IMR-90 (cell line): ENCODE results near the gene ILF3. TPM values are rescaled to one million over a fixed set of nuclear protein-coding genes. Genes with fewer than 3 reads are reported as not detected.

Experiments
- ATAC-seq: fragments of 200-7000 bp; cut with Tn5 transposase; 2 replicates; pipeline ENCODE4 v1.9.1; 2020; ENCODE audit warnings: low read depth, mild to moderate bottlenecking, moderate library complexity
- BruUV-seq: library from RNA; stranded (reverse); fragments of 400-500 nt; replicated peaks from 2 replicates; lab custom pipeline; 2021; lab: Mats Ljungman, UMichigan
- CTCF ChIA-PET: fragments of 300-600 bp; formaldehyde crosslinking; extraction: SDS; loops from one replicate; lab custom pipeline; 2021; ENCODE audit warnings: antibody characterized with exemption; lab: Yijun Ruan, JAX
- POLR2A ChIA-PET: fragments of 300-600 bp; sonication (Branson Sonifier 250); formaldehyde crosslinking; loops from one replicate; lab custom pipeline; 2022; ENCODE audit warnings: antibody characterized with exemption; ENCODE audit not compliant: unreplicated experiment; lab: Charles Lee
- DNase-seq: peaks from one replicate; pipeline ENCODE4 v3.0.0; 2013
- H2AFZ ChIP-seq: replicated peaks from 2 replicates; pipeline ENCODE3; 2013; ENCODE audit warnings: low read length, mild to moderate bottlenecking; ENCODE audit not compliant: poor library complexity
- H2AK5ac ChIP-seq: 2 replicates; pipeline ENCODE4 v1.6.1; 2013; ENCODE audit warnings: low read depth, low read length, inconsistent platforms
- H2AK9ac ChIP-seq: replicated peaks from 2 replicates; pipeline ENCODE3; 2013; ENCODE audit warnings: mild to moderate bottlenecking, low read depth, low read length, moderate library complexity; ENCODE audit not compliant: poor library complexity
- H2BK120ac ChIP-seq: 2 replicates; pipeline ENCODE4 v1.6.1; 2013; ENCODE audit warnings: low read depth, low read length, inconsistent platforms
- H2BK15ac ChIP-seq: 3 replicates; pipeline ENCODE4 v1.6.1; 2013; ENCODE audit warnings: low read depth, low read length, inconsistent platforms
- H2BK20ac ChIP-seq: 2 replicates; pipeline ENCODE4 v1.6.1; 2013; ENCODE audit warnings: low read depth, mild to moderate bottlenecking, inconsistent platforms, low read length, moderate library complexity
- H2BK5ac ChIP-seq: 2 replicates; pipeline ENCODE4 v1.6.1; 2013; ENCODE audit warnings: mild to moderate bottlenecking, low read depth, low read length, inconsistent platforms; ENCODE audit not compliant: poor library complexity, severe bottlenecking
- H3K14ac ChIP-seq: replicated peaks from 2 replicates; pipeline ENCODE4 v1.6.1; 2013; ENCODE audit warnings: low read depth, low read length, inconsistent platforms
- H3K18ac ChIP-seq: 2 replicates; pipeline ENCODE4 v1.6.1; 2013; ENCODE audit warnings: low read depth, low read length, control low read depth
- H3K23ac ChIP-seq: 2 replicates; pipeline ENCODE4 v1.6.1; 2013; ENCODE audit warnings: low read depth, low read length, inconsistent platforms
- H3K27ac ChIP-seq: 2 replicates; pipeline ENCODE4 v1.5.1; 2013; ENCODE audit warnings: mild to moderate bottlenecking, control low read depth, low read length; ENCODE audit not compliant: insufficient read depth
- H3K27me3 ChIP-seq: 2 replicates; pipeline ENCODE4 v1.6.1; 2013; ENCODE audit warnings: low read length; ENCODE audit not compliant: control insufficient read depth, insufficient read depth
- H3K36me3 ChIP-seq: 2 replicates; pipeline ENCODE4 v1.6.1; 2013; ENCODE audit warnings: low read length, mixed read lengths; ENCODE audit not compliant: control insufficient read depth, insufficient read depth
- H3K4ac ChIP-seq: 2 replicates; pipeline ENCODE4 v1.6.1; 2013; ENCODE audit warnings: low read depth, low read length, inconsistent platforms
- H3K4me1 ChIP-seq: 2 replicates; pipeline ENCODE4 v1.6.1; 2013; ENCODE audit warnings: low read length, mixed read lengths; ENCODE audit not compliant: control insufficient read depth, insufficient read depth
- H3K4me2 ChIP-seq: 2 replicates; pipeline ENCODE4 v1.6.1; 2013; ENCODE audit warnings: low read depth, mild to moderate bottlenecking, control low read depth, low read length, moderate library complexity
- H3K4me3 ChIP-seq: 2 replicates; pipeline ENCODE4 v1.5.1; 2013; ENCODE audit warnings: low read depth, mild to moderate bottlenecking, control low read depth, low read length, moderate library complexity; ENCODE audit not compliant: insufficient read depth
- H3K56ac ChIP-seq: 2 replicates; pipeline ENCODE4 v1.6.1; 2013; ENCODE audit warnings: low read length, inconsistent platforms; ENCODE audit not compliant: insufficient read depth; ENCODE audit errors: extremely low read depth
- H3K79me1 ChIP-seq, 2 experiments: 2 replicates each; pipeline ENCODE4 v1.6.1; 2013; ENCODE audit warnings: low read length in 2 of 2, inconsistent platforms in 1 of 2, low read depth in 1 of 2
- H3K9ac ChIP-seq: 2 replicates; pipeline ENCODE4 v1.6.1; 2013; ENCODE audit warnings: low read depth, low read length, control low read depth
- H3K9me1 ChIP-seq: 2 replicates; pipeline ENCODE4 v1.6.1; 2013; ENCODE audit warnings: low read length, inconsistent platforms; ENCODE audit not compliant: insufficient read depth
- H3K9me3 ChIP-seq: 2 replicates; pipeline ENCODE4 v1.6.1; 2013; ENCODE audit warnings: low read length; ENCODE audit not compliant: control insufficient read depth, insufficient read depth
- H4K20me1 ChIP-seq: 2 replicates; pipeline ENCODE4 v1.6.1; 2013; ENCODE audit warnings: low read length, inconsistent platforms; ENCODE audit not compliant: insufficient read depth
- H4K5ac ChIP-seq: 2 replicates; pipeline ENCODE4 v1.6.1; 2013; ENCODE audit warnings: mild to moderate bottlenecking, low read depth, low read length, control low read depth
- H4K8ac ChIP-seq, 2 experiments: 2 replicates each; pipeline ENCODE4 v1.6.1; 2013; ENCODE audit warnings: low read depth in 2 of 2, low read length in 2 of 2, control low read depth in 1 of 2, inconsistent platforms in 1 of 2
- H4K91ac ChIP-seq: 2 replicates; pipeline ENCODE4 v1.6.1; 2013; ENCODE audit warnings: low read depth, low read length, inconsistent platforms; ENCODE audit not compliant: insufficient read depth
- BHLHE40 ChIP-seq: fragments of 150-350 bp; IDR thresholded peaks from 2 replicates; pipeline ENCODE4 v1.6.1; 2016; ENCODE audit warnings: mild to moderate bottlenecking, low read depth, low read length
- CHD1 ChIP-seq: IDR thresholded peaks from 2 replicates; pipeline ENCODE4 v1.6.1; 2012; ENCODE audit warnings: low read depth, low read length, improper control_type of control experiment
- CTCF ChIP-seq: conservative IDR thresholded peaks from 2 replicates; pipeline ENCODE4 v1.5.1; 2012; ENCODE audit warnings: mild to moderate bottlenecking, low read depth, low read length, improper control_type of control experiment
- MXI1 ChIP-seq: IDR thresholded peaks from 2 replicates; pipeline ENCODE4 v1.6.1; 2012; ENCODE audit warnings: low read depth, mild to moderate bottlenecking, low read length, moderate library complexity, borderline replicate concordance
- RCOR1 ChIP-seq: IDR thresholded peaks from 2 replicates; pipeline ENCODE4 v1.6.1; 2012; ENCODE audit warnings: mild to moderate bottlenecking, low read length, improper control_type of control experiment; ENCODE audit not compliant: insufficient replicate concordance
- USF2 ChIP-seq: fragments of 150-350 bp; IDR thresholded peaks from 2 replicates; pipeline ENCODE4 v1.6.1; 2017; ENCODE audit warnings: mild to moderate bottlenecking, antibody characterized with exemption, low read length, low read depth
- WGBS, 2 experiments: methylation state at CpG; one replicate each; pipeline versions ENCODE4 v1.1.5 to v1.1.7; 2013; ENCODE audit warnings: missing lambda C conversion rate in 2 of 2; ENCODE audit not compliant: insufficient read length in 1 of 2; ENCODE audit errors: extremely low coverage in 2 of 2; 5-methylcytosine and 5-hydroxymethylcytosine counted together
- dilution Hi-C: fragments of 300-500 bp; cut with HindIII; formaldehyde crosslinking; loops from one replicate; pipeline ENCODE4 v1.14.3; 2018; ENCODE audit warnings: low sequenced_read_pairs; ENCODE audit not compliant: unreplicated experiment
- in situ Hi-C: fragments of 300-500 bp; cut with MboI; formaldehyde crosslinking; loops from 3 replicates; pipeline ENCODE4 v1.14.3; 2019; ENCODE audit warnings: low sequenced_read_pairs, inconsistent platforms, mixed read lengths
- intact Hi-C: fragments of 100-400 bp; cut with micrococcal nuclease; formaldehyde crosslinking; loops from 2 replicates; pipeline ENCODE4 v1.10.0; 2022
- polyA plus RNA-seq, 3 experiments: library from polyadenylated mRNA; depleted of rRNA; stranded (reverse); fragments of >200 nt; gene quantifications; 2 replicates each; pipeline ENCODE4 v1.2.3, GENCODE V29; 2012; ENCODE audit warnings: low replicate concordance in 1 of 3
- total RNA-seq: library from RNA; depleted of rRNA; stranded (reverse); fragments of >200 nt; gene quantifications from 2 replicates; pipeline ENCODE4 v1.2.3, GENCODE V29; 2012

ILF3 gene
- total and polyA plus RNA-seq, 2 of the 4 experiments (the other 2 are of a cell fraction): 120 to 166 TPM

GRCh38 chr19:10655457-10656312, 1.5 kb downstream of the ILF3 start:
- H4K91ac ChIP-seq: no peak overlapping the region; the same call in 1 of the 2 replicates
- H2BK5ac ChIP-seq: no peak overlapping the region
- TF ChIP-seq BHLHE40 (peak; percentile 61; the same call in 1 of the 2 replicates), CHD1 (0 out of 2 replicates have a peak, but pooled peaks have one; percentile 58), MXI1 (no peak; the same call in 1 of the 2 replicates), USF2 (no peak), CTCF (0 out of 2 replicates have a peak, but pooled peaks have one; percentile 17), RCOR1 (peak; percentile 33)
- H4K8ac ChIP-seq: no peak overlapping the region
- DNase-seq (peak; percentile 44), ATAC-seq (no peak)
- H2AK5ac ChIP-seq: peak overlapping the region; percentile 53
- no peak overlapping the region for H3K18ac ChIP-seq
- peak overlapping the region; percentile 74 for H3K27ac ChIP-seq
- H2AK9ac ChIP-seq: peak overlapping the region; percentile 85
- peak overlapping the region; percentile 89 for H3K4me3 ChIP-seq
- ChIA-PET POLR2A (no interaction called here), CTCF (interaction anchor here (0.5 to 1.0 kb wide), 2 partner anchors 11 to 299 kb away, joined by 3 read pairs; no protein-coding TSS in a partner anchor)
- H2BK20ac ChIP-seq: no peak overlapping the region
- peak overlapping the region; percentile 92 for H3K9ac ChIP-seq
- peaks cover 8 to 42% of the 10 kb centered on the region in 2 experiments; a peak in 3 of 4 replicates for H3K79me1 ChIP-seq
- H3K9me1 ChIP-seq: 0 out of 2 replicates have a peak, but pooled peaks cover 3% of the 10 kb centered on the region
- no peak overlapping the region for H2AFZ ChIP-seq
- dilution Hi-C loops: no loop called here
- intact Hi-C loops: no loop called here
- WGBS, 2 experiments: no CpG with 5 or more reads among the region's 16 CpGs
- peaks cover 5% of the 10 kb centered on the region; the same call in 1 of the 2 replicates for H3K4me1 ChIP-seq
- H3K23ac ChIP-seq: peak overlapping the region; percentile 91
- H3K4ac ChIP-seq: peak overlapping the region; percentile 33
- H3K9me3 ChIP-seq: no peaks in the 10 kb centered on the region
- peak overlapping the region; percentile 31 for H3K14ac ChIP-seq
- H3K36me3 ChIP-seq: peaks cover 2% of the 10 kb centered on the region
- peak overlapping the region; percentile 95 for H3K4me2 ChIP-seq
- BruUV-seq: TSS peak; percentile 41
- peak overlapping the region; percentile 79; the same call in 1 of the 2 replicates for H3K56ac ChIP-seq
- in situ Hi-C loops: no loop called here
- H4K5ac ChIP-seq: no peak overlapping the region
- no peak overlapping the region for H2BK15ac ChIP-seq
- H2BK120ac ChIP-seq: no peak overlapping the region
- peaks cover 61% of the 10 kb centered on the region for H4K20me1 ChIP-seq
- H3K27me3 ChIP-seq: no peaks in the 10 kb centered on the region
